Osteoblast (primary cell): ENCODE data around the gene PIGT. TPM values are rescaled to one million over a fixed set of nuclear protein-coding genes. Genes with fewer than 3 reads are reported as not detected.
"Not testable (repeated sequence)": the region's sequence is repeated elsewhere in the genome, so short reads cannot be mapped to it uniquely, and the experiment has no call there.

Experiments used
- DNase-seq: peaks from one replicate; pipeline ENCODE4 v3.0.0; 2011; ENCODE audit warnings: low spot score, mixed read lengths; ENCODE audit not compliant: insufficient read length; ENCODE audit errors: missing footprints
- H2AFZ ChIP-seq: 2 replicates; pipeline ENCODE4 v1.6.0; 2011; ENCODE audit warnings: mild to moderate bottlenecking, low read length
- H3K27ac ChIP-seq: 2 replicates; pipeline ENCODE4 v1.5.1; 2011; ENCODE audit warnings: mild to moderate bottlenecking, low read depth, low read length, moderate library complexity
- H3K27me3 ChIP-seq: 2 replicates; pipeline ENCODE4 v1.6.0; 2012; ENCODE audit warnings: mild to moderate bottlenecking, control low read depth, inconsistent platforms, low read length, moderate library complexity; ENCODE audit not compliant: insufficient read depth
- H3K36me3 ChIP-seq: 2 replicates; pipeline ENCODE4 v1.5.1; 2011; ENCODE audit warnings: mild to moderate bottlenecking, low read length, control low read depth, moderate library complexity; ENCODE audit not compliant: insufficient read depth
- H3K4me1 ChIP-seq: 2 replicates; pipeline ENCODE4 v1.5.1; 2011; ENCODE audit warnings: mild to moderate bottlenecking, low read length, control low read depth, moderate library complexity; ENCODE audit not compliant: insufficient read depth
- H3K4me2 ChIP-seq: 2 replicates; pipeline ENCODE4 v1.6.0; 2011; ENCODE audit warnings: mild to moderate bottlenecking, low read length; ENCODE audit not compliant: insufficient read depth
- H3K4me3 ChIP-seq: fragments of 200-600 bp; sonication (generic); 3 replicates; pipeline ENCODE4 v1.5.1; 2012; ENCODE audit warnings: mild to moderate bottlenecking, low read length, inconsistent platforms; ENCODE audit not compliant: insufficient read depth
- H3K79me2 ChIP-seq: 2 replicates; pipeline ENCODE4 v1.6.0; 2012; ENCODE audit warnings: mild to moderate bottlenecking, low read length, control low read depth, inconsistent platforms; ENCODE audit not compliant: insufficient read depth
- H3K9me3 ChIP-seq: 2 replicates; pipeline ENCODE4 v1.5.1; 2011; ENCODE audit warnings: low read depth, low read length, control low read depth
- H4K20me1 ChIP-seq: 2 replicates; pipeline ENCODE4 v1.6.0; 2012; ENCODE audit warnings: mild to moderate bottlenecking, low read length, control low read depth; ENCODE audit not compliant: insufficient read depth
- small RNA-seq: library from RNA; depleted of rRNA; stranded (forward); fragments of <200 nt; gene quantifications from one replicate; pipeline ENCODE3, GENCODE V24; 2012
- total RNA-seq: library from RNA; depleted of rRNA; stranded (reverse); fragments of >200 nt; gene quantifications from 2 replicates; pipeline ENCODE4 v1.2.3, GENCODE V29; 2012
- TF ChIP-seq, protein P1 (sequence below): IDR thresholded peaks from 2 replicates; pipeline ENCODE4 v1.5.1; 2011; ENCODE audit warnings: mild to moderate bottlenecking, low read depth, low read length, moderate library complexity; ENCODE audit errors: extremely low read depth

PIGT gene
- total RNA-seq, 1 donor = 52.8 TPM

DNA sequence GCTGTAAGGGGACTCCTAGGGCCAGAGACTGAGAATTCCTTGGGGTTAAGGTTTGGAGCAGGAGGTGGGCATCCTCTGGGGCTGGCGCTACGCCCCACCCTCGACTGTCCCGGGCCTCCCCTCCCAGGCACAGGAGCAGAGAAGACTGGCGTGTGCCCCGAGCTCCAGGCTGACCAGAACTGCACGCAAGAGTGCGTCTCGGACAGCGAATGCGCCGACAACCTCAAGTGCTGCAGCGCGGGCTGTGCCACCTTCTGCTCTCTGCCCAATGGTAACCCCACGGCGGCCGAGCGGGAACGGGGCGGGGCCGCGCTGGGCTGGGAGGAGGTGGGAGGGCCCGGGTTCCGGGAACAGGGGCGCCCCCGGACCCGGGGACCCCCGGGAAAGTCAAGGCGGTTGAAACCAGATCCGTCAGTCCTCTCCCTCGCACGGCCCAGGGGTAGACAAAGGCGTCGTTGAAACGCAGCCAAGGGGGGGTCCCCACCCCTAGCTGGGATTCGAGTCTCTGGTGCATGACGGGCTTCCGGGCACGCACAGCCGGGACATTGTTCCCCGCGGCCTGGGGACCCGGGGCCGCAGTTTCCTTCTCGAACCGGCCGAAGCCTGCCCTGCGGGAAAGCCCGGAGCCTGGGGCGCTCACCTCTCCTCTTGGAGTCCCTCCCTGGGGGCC, 54.5 kb downstream of the PIGT start:
- Histone ChIP-seq H3K9me3 (no peaks in the 10 kb centered on the region), H3K27ac (no peak overlapping the region), H4K20me1 (no peaks in the 10 kb centered on the region), H3K27me3 (peaks cover 53% of the 10 kb centered on the region), H2AFZ (no peak overlapping the region), H3K4me1 (no peaks in the 10 kb centered on the region), H3K79me2 (no peaks in the 10 kb centered on the region), H3K4me3 (peak overlapping the region; percentile 49), H3K4me2 (peak overlapping the region; percentile 55), H3K36me3 (no peaks in the 10 kb centered on the region)
- peak; percentile 60 for DNase-seq
- TF ChIP-seq, protein P1, sequence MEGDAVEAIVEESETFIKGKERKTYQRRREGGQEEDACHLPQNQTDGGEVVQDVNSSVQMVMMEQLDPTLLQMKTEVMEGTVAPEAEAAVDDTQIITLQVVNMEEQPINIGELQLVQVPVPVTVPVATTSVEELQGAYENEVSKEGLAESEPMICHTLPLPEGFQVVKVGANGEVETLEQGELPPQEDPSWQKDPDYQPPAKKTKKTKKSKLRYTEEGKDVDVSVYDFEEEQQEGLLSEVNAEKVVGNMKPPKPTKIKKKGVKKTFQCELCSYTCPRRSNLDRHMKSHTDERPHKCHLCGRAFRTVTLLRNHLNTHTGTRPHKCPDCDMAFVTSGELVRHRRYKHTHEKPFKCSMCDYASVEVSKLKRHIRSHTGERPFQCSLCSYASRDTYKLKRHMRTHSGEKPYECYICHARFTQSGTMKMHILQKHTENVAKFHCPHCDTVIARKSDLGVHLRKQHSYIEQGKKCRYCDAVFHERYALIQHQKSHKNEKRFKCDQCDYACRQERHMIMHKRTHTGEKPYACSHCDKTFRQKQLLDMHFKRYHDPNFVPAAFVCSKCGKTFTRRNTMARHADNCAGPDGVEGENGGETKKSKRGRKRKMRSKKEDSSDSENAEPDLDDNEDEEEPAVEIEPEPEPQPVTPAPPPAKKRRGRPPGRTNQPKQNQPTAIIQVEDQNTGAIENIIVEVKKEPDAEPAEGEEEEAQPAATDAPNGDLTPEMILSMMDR = no peak

DNA sequence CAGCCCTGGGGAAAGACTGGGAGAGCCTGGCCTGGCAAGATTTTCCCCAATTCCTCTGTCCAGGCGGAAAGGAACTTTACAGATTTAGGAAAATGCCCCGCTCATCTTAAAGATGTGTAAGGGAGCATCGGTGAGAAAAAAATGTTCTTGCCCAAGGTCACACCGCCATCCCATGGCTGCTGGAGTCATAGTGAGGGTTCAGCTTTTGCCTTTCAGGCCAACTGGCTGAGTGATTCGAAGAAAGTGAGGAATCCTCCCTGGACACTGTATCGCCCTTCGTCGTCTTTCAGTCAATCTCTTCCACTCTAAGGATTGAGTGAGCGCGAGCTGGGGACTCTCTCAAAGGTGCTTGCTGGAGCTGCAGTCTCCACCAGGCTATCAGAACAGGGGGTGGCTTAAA, 55.0 kb downstream of the PIGT start:
- Histone ChIP-seq H3K79me2 (no peaks in the 10 kb centered on the region), H3K4me1 (no peaks in the 10 kb centered on the region), H3K36me3 (no peaks in the 10 kb centered on the region), H3K9me3 (no peaks in the 10 kb centered on the region), H3K4me3 (peak overlapping the region; percentile 49), H3K4me2 (peak overlapping the region; percentile 55), H3K27ac (no peak overlapping the region), H4K20me1 (no peaks in the 10 kb centered on the region), H2AFZ (peak overlapping the region; percentile 66), H3K27me3 (peaks cover 48% of the 10 kb centered on the region)
- no peak for DNase-seq
- TF ChIP-seq, protein P1 = peak; percentile 13

DNA sequence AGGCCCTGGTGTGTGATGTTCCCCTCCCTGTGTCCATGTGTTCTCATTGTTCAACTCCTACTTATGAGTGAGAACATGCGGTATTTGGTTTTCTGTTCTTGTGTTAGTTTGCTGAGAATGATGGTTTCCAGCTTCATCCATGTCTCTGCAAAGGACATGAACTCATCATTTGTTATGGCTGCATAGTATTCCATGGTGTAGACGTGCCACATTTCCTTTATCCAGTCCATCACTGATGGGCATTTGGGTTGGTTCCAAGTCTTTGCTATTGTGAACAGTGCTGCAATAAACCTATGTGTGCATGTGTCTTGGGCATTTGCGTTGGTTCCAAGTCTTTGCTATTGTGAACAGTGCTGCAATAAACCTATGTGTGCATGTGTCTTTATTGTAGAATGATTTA, 56.3 kb downstream of the PIGT start:
- H3K27ac ChIP-seq, H3K79me2 ChIP-seq, H4K20me1 ChIP-seq, H3K4me3 ChIP-seq, H2AFZ ChIP-seq, DNase-seq, H3K36me3 ChIP-seq, H3K4me1 ChIP-seq, H3K4me2 ChIP-seq, H3K9me3 ChIP-seq: not testable (repeated sequence)
- peaks cover 39% of the 10 kb centered on the region for H3K27me3 ChIP-seq

Small RNA genes within 50 kb of the gene (small RNA-seq; reads per million reads assigned to genes)
- gene MIR6812 = not detected

Other genes starting within 250 kb of the PIGT start
- gene PI3, start 241.2 kb upstream of the PIGT start, total RNA-seq = not detected in 2 replicates
- not detected in 2 replicates for gene SEMG1, start 209.1 kb upstream of the PIGT start, total RNA-seq
- not detected in 2 replicates for gene SEMG2, start 194.8 kb upstream of the PIGT start, total RNA-seq
- gene SLPI, start 161.6 kb upstream of the PIGT start, total RNA-seq = 1.4 and 2.1 TPM in 2 replicates
- gene RBPJL, start 109.3 kb upstream of the PIGT start, total RNA-seq = not detected in 2 replicates
- under 0.01 TPM in 1 of 2 replicates, not detected in the other for gene MATN4, start 107.8 kb upstream of the PIGT start, total RNA-seq
- gene SDC4, start 67.7 kb upstream of the PIGT start, total RNA-seq = 182 and 267 TPM in 2 replicates
- 26.5 and 31.8 TPM in 2 replicates for gene SYS1, start 53.0 kb upstream of the PIGT start, total RNA-seq
- gene TP53TG5, start 37.8 kb upstream of the PIGT start, total RNA-seq = not detected in 2 replicates
- 8.7 and 13.0 TPM in 2 replicates for gene DBNDD2, start 7.9 kb upstream of the PIGT start, total RNA-seq
- gene WFDC2, start 53.6 kb downstream of the PIGT start, total RNA-seq = not detected in 2 replicates
- gene SPINT3, start 99.5 kb downstream of the PIGT start, total RNA-seq = not detected in 2 replicates
- not detected in 2 replicates for gene WFDC6, start 123.3 kb downstream of the PIGT start, total RNA-seq
- gene EPPIN, start 131.3 kb downstream of the PIGT start, total RNA-seq = not detected in 2 replicates
- not detected in 2 replicates for gene WFDC8, start 163.1 kb downstream of the PIGT start, total RNA-seq
- gene WFDC10A, start 213.6 kb downstream of the PIGT start, total RNA-seq = not detected in 2 replicates
- gene WFDC9, start 215.1 kb downstream of the PIGT start, total RNA-seq = not detected in 2 replicates